ENCODE results near the gene BABAM2. TPM values are rescaled to one million over a fixed set of nuclear protein-coding genes. Genes with fewer than 3 reads are reported as not detected.

Gene BABAM2
- total RNA-seq, 1 donor from 2014 or later = 43.5 TPM

- DNase-seq (ENCODE audit: low spot score in 2 of 2, unreplicated experiment in 2 of 2) = no peak
- Mint-ChIP-seq H3K27me3 (ENCODE audit: low read depth) (no peaks in the 10 kb centered on the region), H3K9me3 (peaks cover 7% of the 10 kb centered on the region), H3K4me1 (peaks cover 8% of the 10 kb centered on the region), H3K36me3 (peaks cover 12% of the 10 kb centered on the region), H3K27ac (peak overlapping the region; percentile 51), H3K4me3 (no peak overlapping the region)
- TF ChIP-seq CTCF (IDR thresholded peaks at IDR 0.05; ENCODE audit: unreplicated experiment) = no peak
Measured at GRCh38 chr2:28310107-28310506, 419.6 kb downstream of the BABAM2 start.

GRCh38 chr2:28311660-28312249 lies 421.2 kb downstream of the BABAM2 start:
- Mint-ChIP-seq H3K4me1 (peaks cover 8% of the 10 kb centered on the region), H3K27me3 (ENCODE audit: low read depth) (no peaks in the 10 kb centered on the region), H3K4me3 (no peak overlapping the region), H3K27ac (no peak overlapping the region), H3K36me3 (peaks cover 10% of the 10 kb centered on the region), H3K9me3 (no peaks in the 10 kb centered on the region)
- no peak for TF ChIP-seq CTCF (IDR thresholded peaks at IDR 0.05; ENCODE audit: unreplicated experiment)
- no peak for DNase-seq (ENCODE audit: low spot score in 2 of 2, unreplicated experiment in 2 of 2)

GRCh38 chr2:28312307-28313219 lies 422.0 kb downstream of the BABAM2 start:
- Mint-ChIP-seq H3K36me3 (peaks cover 10% of the 10 kb centered on the region), H3K9me3 (no peaks in the 10 kb centered on the region), H3K4me3 (no peak overlapping the region), H3K27me3 (ENCODE audit: low read depth) (no peaks in the 10 kb centered on the region), H3K27ac (no peak overlapping the region), H3K4me1 (peaks cover 8% of the 10 kb centered on the region)
- no peak for TF ChIP-seq CTCF (IDR thresholded peaks at IDR 0.05; ENCODE audit: unreplicated experiment)
- no peak for DNase-seq (ENCODE audit: low spot score in 2 of 2, unreplicated experiment in 2 of 2)

- Mint-ChIP-seq H3K4me3 (no peak overlapping the region), H3K9me3 (no peaks in the 10 kb centered on the region), H3K27ac (no peak overlapping the region), H3K36me3 (peaks cover 5% of the 10 kb centered on the region), H3K27me3 (ENCODE audit: low read depth) (no peaks in the 10 kb centered on the region), H3K4me1 (peaks cover 8% of the 10 kb centered on the region)
- no peak for DNase-seq (ENCODE audit: low spot score in 2 of 2, unreplicated experiment in 2 of 2)
- TF ChIP-seq CTCF (IDR thresholded peaks at IDR 0.05; ENCODE audit: unreplicated experiment) = no peak
Measured at GRCh38 chr2:28313220-28313784, 422.8 kb downstream of the BABAM2 start.

GRCh38 chr2:28314968-28315367 lies 424.4 kb downstream of the BABAM2 start:
- TF ChIP-seq CTCF (IDR thresholded peaks at IDR 0.05; ENCODE audit: unreplicated experiment) = no peak
- no peaks in the 10 kb centered on the region for H3K9me3 Mint-ChIP-seq
- no peaks in the 10 kb centered on the region for H3K36me3 Mint-ChIP-seq
- DNase-seq (ENCODE audit: low spot score in 2 of 2, unreplicated experiment in 2 of 2) = no peak
- H3K27me3 Mint-ChIP-seq (ENCODE audit: low read depth) = no peaks in the 10 kb centered on the region
- no peak overlapping the region for H3K4me3 Mint-ChIP-seq
- no peak overlapping the region for H3K27ac Mint-ChIP-seq
- peaks cover 5% of the 10 kb centered on the region for H3K4me1 Mint-ChIP-seq

Data from mesothelial cell of epicardium (in vitro differentiated cells).